GM19240 (cell line): ENCODE results near the gene PIGK.

Experiments
- DNase-seq: peaks from one replicate; pipeline ENCODE4 v3.0.0; 2011; ENCODE audit warnings: low spot score; ENCODE audit not compliant: insufficient read length

The PIGK gene

GRCh38 chr1:77039739-77040138 lies 179.5 kb downstream of the PIGK start:
- DNase-seq, result no peak

- DNase-seq, result no peak
Measured at GRCh38 chr1:77039111-77039510, 180.1 kb downstream of the PIGK start.
